Measurements from ENCODE around the gene B4GALNT4.
"Not testable (repeated sequence)": the region's sequence is repeated elsewhere in the genome, so short reads cannot be mapped to it uniquely, and the experiment has no call there.

The B4GALNT4 gene

DNA sequence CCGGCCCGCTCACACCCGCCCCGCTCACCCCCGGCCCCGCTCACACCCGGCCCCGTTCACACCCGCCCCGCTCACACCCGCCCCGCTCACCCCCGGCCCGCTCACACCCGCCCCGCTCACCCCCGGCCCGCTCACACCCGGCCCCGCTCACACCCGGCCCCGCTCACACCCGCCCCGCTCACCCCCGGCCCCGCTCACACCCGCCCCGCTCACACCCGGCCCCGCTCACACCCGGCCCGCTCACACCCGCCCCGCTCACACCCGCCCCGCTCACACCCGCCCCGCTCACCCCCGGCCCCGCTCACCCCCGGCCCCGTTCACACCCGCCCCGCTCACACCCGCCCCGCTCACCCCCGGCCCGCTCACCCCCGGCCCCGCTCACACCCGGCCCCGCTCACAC, 31.9 kb downstream of the B4GALNT4 start:
- not testable (repeated sequence) for H3K4me3 ChIP-seq (ENCODE audit: low read depth in 1 of 2, low read length in 2 of 2); H3K4me1 ChIP-seq (ENCODE audit: control insufficient read depth in 1 of 2, insufficient read depth in 2 of 2, low read length in 2 of 2); H3K9me3 ChIP-seq (ENCODE audit: control insufficient read depth in 1 of 2, low read length in 2 of 2); H3K27ac ChIP-seq (ENCODE audit: low read depth, low read length); H3K27me3 ChIP-seq (ENCODE audit: control insufficient read depth in 1 of 2, insufficient read depth in 2 of 2, low read length in 2 of 2); H3K9ac ChIP-seq (ENCODE audit: low read depth in 1 of 2, low read length in 2 of 2)
- H3K36me3 ChIP-seq (ENCODE audit: control insufficient read depth in 1 of 2, insufficient read depth in 2 of 2, low read length in 2 of 2): peaks cover 8 to 46% of the 10 kb centered on the region in 2 donors

DNA sequence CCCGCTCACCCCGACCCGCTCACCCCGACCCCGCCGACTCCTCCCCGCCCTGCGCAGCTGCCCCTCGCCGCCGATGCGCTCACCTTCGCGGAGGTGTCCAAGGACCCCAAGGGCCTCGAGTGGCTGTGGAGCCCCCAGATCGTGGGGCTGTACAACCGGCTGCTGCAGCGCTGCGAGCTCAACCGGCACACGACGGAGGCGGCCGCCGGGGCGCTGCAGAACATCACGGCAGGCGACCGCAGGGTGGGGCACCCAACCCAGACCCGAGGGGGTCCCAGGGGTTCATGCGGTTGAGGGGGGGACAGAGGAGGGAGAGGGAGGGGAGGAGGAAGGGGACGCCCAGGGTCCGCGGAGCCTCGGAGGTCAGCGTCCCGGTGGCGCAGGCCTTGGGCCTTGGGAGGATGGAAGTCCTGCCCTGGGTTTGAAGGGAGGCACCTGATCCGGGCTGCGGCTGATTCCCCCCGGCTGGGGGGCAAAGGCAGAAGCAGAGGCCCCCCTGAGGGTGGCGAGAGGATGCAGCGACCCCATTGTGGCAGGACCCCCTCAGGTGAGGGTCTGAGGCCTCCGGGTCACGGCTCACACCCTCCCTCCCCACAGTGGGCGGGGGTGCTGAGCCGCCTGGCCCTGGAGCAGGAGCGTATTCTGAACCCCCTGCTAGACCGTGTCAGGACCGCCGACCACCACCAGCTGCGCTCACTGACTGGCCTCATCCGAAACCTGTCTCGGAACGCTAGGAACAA, 33.9 kb downstream of the B4GALNT4 start:
- Histone ChIP-seq H3K9ac (ENCODE audit: low read depth in 1 of 2, low read length in 2 of 2) (no peak overlapping the region), H3K9me3 (ENCODE audit: control insufficient read depth in 1 of 2, low read length in 2 of 2) (no peaks in the 10 kb centered on the region), H3K36me3 (ENCODE audit: control insufficient read depth in 1 of 2, insufficient read depth in 2 of 2, low read length in 2 of 2) (peaks cover 8 to 33% of the 10 kb centered on the region in 2 donors), H3K4me1 (ENCODE audit: control insufficient read depth in 1 of 2, insufficient read depth in 2 of 2, low read length in 2 of 2) (peaks cover 12% of the 10 kb centered on the region in 2 donors), H3K4me3 (ENCODE audit: low read depth in 1 of 2, low read length in 2 of 2) (no peak overlapping the region), H3K27me3 (ENCODE audit: control insufficient read depth in 1 of 2, insufficient read depth in 2 of 2, low read length in 2 of 2) (no peaks in the 10 kb centered on the region), H3K27ac (ENCODE audit: low read depth, low read length) (no peak overlapping the region)

DNA sequence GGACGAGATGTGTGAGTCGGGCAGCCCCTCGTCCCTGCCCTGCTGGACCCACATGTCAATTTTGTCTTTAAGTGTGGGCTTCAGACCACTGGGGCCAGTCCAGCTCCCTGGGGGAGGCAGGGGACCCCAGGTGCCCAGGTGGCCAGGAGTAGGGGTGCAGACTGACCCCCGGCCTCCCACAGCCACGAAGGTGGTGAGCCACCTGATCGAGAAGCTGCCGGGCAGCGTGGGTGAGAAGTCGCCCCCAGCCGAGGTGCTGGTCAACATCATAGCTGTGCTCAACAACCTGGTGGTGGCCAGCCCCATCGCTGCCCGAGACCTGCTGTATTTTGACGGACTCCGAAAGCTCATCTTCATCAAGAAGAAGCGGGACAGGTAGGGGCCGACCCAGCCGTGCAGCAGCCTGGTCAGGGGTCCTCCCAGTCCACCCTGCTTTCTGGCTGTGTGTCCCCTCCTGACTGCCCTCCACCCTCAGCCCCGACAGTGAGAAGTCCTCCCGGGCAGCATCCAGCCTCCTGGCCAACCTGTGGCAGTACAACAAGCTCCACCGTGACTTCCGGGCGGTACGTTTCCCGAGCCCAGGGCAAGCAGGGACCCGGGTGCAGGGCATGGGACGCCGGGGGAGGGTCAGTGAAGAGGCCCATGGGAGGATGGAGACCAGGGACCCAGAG, 34.6 kb downstream of the B4GALNT4 start:
- no peak overlapping the region for H3K9ac ChIP-seq (ENCODE audit: low read depth in 1 of 2, low read length in 2 of 2)
- no peak overlapping the region for H3K4me3 ChIP-seq (ENCODE audit: low read depth in 1 of 2, low read length in 2 of 2)
- peaks cover 12% of the 10 kb centered on the region in 2 donors for H3K4me1 ChIP-seq (ENCODE audit: control insufficient read depth in 1 of 2, insufficient read depth in 2 of 2, low read length in 2 of 2)
- no peaks in the 10 kb centered on the region for H3K27me3 ChIP-seq (ENCODE audit: control insufficient read depth in 1 of 2, insufficient read depth in 2 of 2, low read length in 2 of 2)
- H3K9me3 ChIP-seq (ENCODE audit: control insufficient read depth in 1 of 2, low read length in 2 of 2): no peaks in the 10 kb centered on the region
- H3K36me3 ChIP-seq (ENCODE audit: control insufficient read depth in 1 of 2, insufficient read depth in 2 of 2, low read length in 2 of 2): peaks cover 8 to 29% of the 10 kb centered on the region in 2 donors
- H3K27ac ChIP-seq (ENCODE audit: low read depth, low read length): no peak overlapping the region

DNA sequence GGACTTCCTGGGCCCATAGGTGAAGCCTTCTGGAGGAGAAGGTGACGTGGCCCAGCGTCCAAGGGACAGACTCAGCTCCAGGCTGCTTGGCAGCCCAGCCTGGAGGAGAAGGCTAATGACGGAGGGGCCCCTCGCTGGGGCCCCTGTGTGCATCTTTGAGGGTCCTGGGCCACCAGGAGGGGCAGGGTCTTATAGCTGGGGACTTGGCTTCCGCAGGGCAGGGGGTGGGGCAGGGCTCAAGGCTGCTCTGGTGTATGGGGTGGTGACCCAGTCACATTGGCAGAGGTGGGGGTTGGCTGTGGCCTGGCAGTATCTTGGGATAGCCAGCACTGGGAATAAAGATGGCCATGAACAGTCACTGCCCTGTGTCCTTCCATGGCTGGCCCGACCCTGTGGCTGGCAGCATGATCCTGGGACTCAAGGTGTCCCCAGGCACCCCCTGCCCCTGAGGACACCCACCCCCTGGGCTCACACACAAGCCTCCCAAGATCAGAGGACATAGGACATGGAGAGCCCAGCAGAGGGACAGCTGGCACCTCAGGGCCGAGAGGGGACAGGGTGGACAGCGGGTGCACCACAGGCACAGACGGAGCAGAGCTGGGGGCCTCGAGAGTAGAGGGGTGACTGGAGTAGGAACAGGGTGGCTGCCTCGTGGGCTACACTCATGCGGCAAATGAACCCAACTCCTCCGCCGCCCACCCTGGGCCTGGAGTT, 35.4 kb downstream of the B4GALNT4 start:
- Histone ChIP-seq H3K27me3 (ENCODE audit: control insufficient read depth in 1 of 2, insufficient read depth in 2 of 2, low read length in 2 of 2) (no peaks in the 10 kb centered on the region), H3K4me1 (ENCODE audit: control insufficient read depth in 1 of 2, insufficient read depth in 2 of 2, low read length in 2 of 2) (peaks cover 12% of the 10 kb centered on the region in 2 donors), H3K4me3 (ENCODE audit: low read depth in 1 of 2, low read length in 2 of 2) (no peak overlapping the region), H3K36me3 (ENCODE audit: control insufficient read depth in 1 of 2, insufficient read depth in 2 of 2, low read length in 2 of 2) (peaks cover 8 to 26% of the 10 kb centered on the region in 2 donors), H3K27ac (ENCODE audit: low read depth, low read length) (no peak overlapping the region), H3K9me3 (ENCODE audit: control insufficient read depth in 1 of 2, low read length in 2 of 2) (no peaks in the 10 kb centered on the region), H3K9ac (ENCODE audit: low read depth in 1 of 2, low read length in 2 of 2) (no peak overlapping the region)

DNA sequence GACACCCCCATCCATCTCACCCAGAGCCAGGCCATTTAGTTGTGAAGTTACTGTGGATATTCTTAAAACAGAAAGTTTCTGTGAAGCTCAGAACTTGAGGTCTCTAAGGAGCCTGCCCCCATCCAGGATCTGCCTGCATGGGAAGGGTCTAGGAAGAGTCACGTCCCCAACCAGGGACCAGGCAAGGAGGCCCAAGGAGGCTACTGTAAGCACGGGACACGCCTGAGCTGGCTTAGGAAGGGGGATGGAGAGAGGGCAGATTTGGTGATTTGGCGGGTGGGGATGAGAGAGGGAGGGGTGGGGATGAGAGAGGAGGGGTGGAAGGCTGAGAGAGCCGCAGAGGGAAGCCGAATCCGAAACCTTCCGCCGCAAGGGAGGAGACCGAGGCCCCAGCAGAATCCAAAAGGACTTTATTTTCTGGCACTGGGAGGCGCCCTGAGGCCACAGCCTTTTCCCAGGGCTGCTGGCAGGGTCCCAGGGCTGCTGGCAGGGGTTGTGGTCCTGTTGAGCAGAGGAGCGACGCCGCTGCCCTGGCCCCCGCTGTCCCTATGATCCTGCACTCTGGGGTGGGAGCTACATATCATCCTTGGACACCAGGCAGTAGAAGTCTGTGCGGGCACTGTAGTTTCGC, 36.1 kb downstream of the B4GALNT4 start:
- H3K36me3 ChIP-seq (ENCODE audit: control insufficient read depth in 1 of 2, insufficient read depth in 2 of 2, low read length in 2 of 2): peaks cover 8 to 25% of the 10 kb centered on the region in 2 donors
- no peaks in the 10 kb centered on the region for H3K9me3 ChIP-seq (ENCODE audit: control insufficient read depth in 1 of 2, low read length in 2 of 2)
- no peak overlapping the region for H3K4me3 ChIP-seq (ENCODE audit: low read depth in 1 of 2, low read length in 2 of 2)
- peaks cover 12% of the 10 kb centered on the region in 2 donors for H3K4me1 ChIP-seq (ENCODE audit: control insufficient read depth in 1 of 2, insufficient read depth in 2 of 2, low read length in 2 of 2)
- H3K27me3 ChIP-seq (ENCODE audit: control insufficient read depth in 1 of 2, insufficient read depth in 2 of 2, low read length in 2 of 2): no peaks in the 10 kb centered on the region
- H3K27ac ChIP-seq (ENCODE audit: low read depth, low read length): no peak overlapping the region
- H3K9ac ChIP-seq (ENCODE audit: low read depth in 1 of 2, low read length in 2 of 2): peak overlapping the region in 1 of 2 donors; percentile 18

- Histone ChIP-seq H3K27ac (ENCODE audit: low read depth, low read length) (no peak overlapping the region), H3K9me3 (ENCODE audit: control insufficient read depth in 1 of 2, low read length in 2 of 2) (no peaks in the 10 kb centered on the region), H3K4me3 (ENCODE audit: low read depth in 1 of 2, low read length in 2 of 2) (peak overlapping the region; percentile 52 to 62), H3K4me1 (ENCODE audit: control insufficient read depth in 1 of 2, insufficient read depth in 2 of 2, low read length in 2 of 2) (peaks cover 12% of the 10 kb centered on the region in 2 donors), H3K27me3 (ENCODE audit: control insufficient read depth in 1 of 2, insufficient read depth in 2 of 2, low read length in 2 of 2) (no peaks in the 10 kb centered on the region), H3K9ac (ENCODE audit: low read depth in 1 of 2, low read length in 2 of 2) (peak overlapping the region; percentile 25 to 43), H3K36me3 (ENCODE audit: control insufficient read depth in 1 of 2, insufficient read depth in 2 of 2, low read length in 2 of 2) (peaks cover 8 to 25% of the 10 kb centered on the region in 2 donors)
Measured at GRCh38 chr11:405954-406795, 36.9 kb downstream of the B4GALNT4 start.

DNA sequence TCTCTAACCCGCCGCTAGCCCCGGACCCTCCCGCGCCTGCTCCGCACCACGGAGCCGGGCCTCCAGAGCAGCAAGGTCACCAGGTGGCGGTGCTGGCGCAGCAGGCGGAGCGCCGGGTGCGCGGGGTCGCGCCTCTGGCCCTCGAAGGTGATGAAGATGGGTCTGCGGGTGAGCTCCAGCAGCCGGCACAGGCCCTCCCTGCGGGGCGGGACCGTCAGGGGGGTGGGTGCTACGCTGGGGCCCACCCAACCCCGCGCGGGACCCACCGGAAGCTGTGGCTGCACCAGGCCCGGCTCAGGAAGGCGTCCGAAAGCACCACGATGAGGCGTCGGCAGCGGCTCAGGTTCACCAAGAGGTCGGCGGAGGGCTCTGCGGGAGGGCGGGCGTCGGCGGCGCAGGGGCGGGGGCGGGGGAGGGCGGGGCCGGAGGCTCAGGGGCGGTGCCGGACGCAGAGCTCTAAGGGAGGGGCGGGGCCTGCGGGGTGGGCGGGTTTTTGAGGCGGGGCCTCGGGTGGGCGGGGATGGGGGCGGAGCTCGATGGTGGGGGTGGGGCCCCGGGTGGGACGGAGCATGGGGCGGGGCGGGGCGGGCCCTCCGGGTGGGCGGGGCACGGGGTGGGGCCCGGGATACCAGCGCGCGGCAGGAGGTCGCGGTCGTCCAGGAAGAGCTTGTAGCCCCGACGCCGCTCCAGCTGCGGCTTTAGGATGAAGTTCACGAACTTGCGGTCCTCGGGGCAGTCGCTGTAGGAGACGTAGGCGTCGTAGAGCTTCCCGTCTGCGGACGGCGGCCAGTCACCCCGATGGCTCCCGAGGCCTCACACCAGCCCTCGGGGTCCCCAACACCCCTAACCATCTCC, 37.7 kb downstream of the B4GALNT4 start:
- Histone ChIP-seq H3K36me3 (ENCODE audit: control insufficient read depth in 1 of 2, insufficient read depth in 2 of 2, low read length in 2 of 2) (peaks cover 8 to 25% of the 10 kb centered on the region in 2 donors), H3K4me3 (ENCODE audit: low read depth in 1 of 2, low read length in 2 of 2) (peak overlapping the region; percentile 52 to 62), H3K9me3 (ENCODE audit: control insufficient read depth in 1 of 2, low read length in 2 of 2) (no peaks in the 10 kb centered on the region), H3K4me1 (ENCODE audit: control insufficient read depth in 1 of 2, insufficient read depth in 2 of 2, low read length in 2 of 2) (peaks cover 12% of the 10 kb centered on the region in 2 donors), H3K9ac (ENCODE audit: low read depth in 1 of 2, low read length in 2 of 2) (peak overlapping the region; percentile 25 to 43), H3K27ac (ENCODE audit: low read depth, low read length) (peak overlapping the region; percentile 63), H3K27me3 (ENCODE audit: control insufficient read depth in 1 of 2, insufficient read depth in 2 of 2, low read length in 2 of 2) (no peaks in the 10 kb centered on the region)

DNA sequence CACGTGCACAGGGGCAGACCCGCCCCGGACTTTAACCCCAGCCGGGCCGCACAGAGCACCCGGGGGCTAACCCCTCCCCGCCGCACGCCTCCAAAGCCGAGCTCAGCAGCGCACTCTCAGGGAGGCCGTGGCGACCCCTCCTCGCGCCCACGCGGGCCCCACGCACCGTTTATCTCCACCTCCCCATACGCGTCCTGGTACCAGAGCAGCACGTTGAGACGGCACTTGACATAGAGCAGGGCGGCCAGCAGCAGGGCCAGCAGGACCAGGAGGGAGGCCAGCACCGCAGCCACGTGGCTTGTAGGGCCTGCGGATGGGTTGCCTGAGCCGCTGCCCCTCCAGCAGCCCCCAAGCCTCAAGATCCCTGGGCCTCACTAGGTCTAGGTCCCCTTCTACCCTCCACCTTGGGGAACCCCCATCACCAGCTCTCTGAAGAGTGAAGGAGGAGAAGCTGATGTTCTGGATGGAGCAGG, 38.4 kb downstream of the B4GALNT4 start:
- peak overlapping the region; percentile 20 for H3K27ac ChIP-seq (ENCODE audit: low read depth, low read length)
- no peaks in the 10 kb centered on the region for H3K27me3 ChIP-seq (ENCODE audit: control insufficient read depth in 1 of 2, insufficient read depth in 2 of 2, low read length in 2 of 2)
- H3K9ac ChIP-seq (ENCODE audit: low read depth in 1 of 2, low read length in 2 of 2): no peak overlapping the region
- H3K4me3 ChIP-seq (ENCODE audit: low read depth in 1 of 2, low read length in 2 of 2): peak overlapping the region in 1 of 2 donors; percentile 32
- H3K4me1 ChIP-seq (ENCODE audit: control insufficient read depth in 1 of 2, insufficient read depth in 2 of 2, low read length in 2 of 2): peaks cover 12 to 13% of the 10 kb centered on the region in 2 donors
- H3K36me3 ChIP-seq (ENCODE audit: control insufficient read depth in 1 of 2, insufficient read depth in 2 of 2, low read length in 2 of 2): peaks cover 8 to 25% of the 10 kb centered on the region in 2 donors
- no peaks in the 10 kb centered on the region for H3K9me3 ChIP-seq (ENCODE audit: control insufficient read depth in 1 of 2, low read length in 2 of 2)

Data from duodenal mucosa (tissue), 2 donors.